Mesothelial cell of epicardium (in vitro differentiated cells): ENCODE results near the gene RNLS. TPM values are rescaled to one million over a fixed set of nuclear protein-coding genes. Genes with fewer than 3 reads are reported as not detected.
A peak's percentile ranks its signal among the peaks of the same experiment; 100 is the strongest.

Experiments
- DNase-seq, 2 experiments: peaks; one replicate each; pipeline ENCODE4 v3.0.0; 2021; ENCODE audit warnings: low spot score in 2 of 2; ENCODE audit not compliant: unreplicated experiment in 2 of 2
- H3K27ac Mint-ChIP-seq: 2 replicates; pipeline ENCODE4 v1.8.0; 2021; ENCODE audit warnings: mixed read lengths
- H3K27me3 Mint-ChIP-seq: 2 replicates; pipeline ENCODE4 v1.8.0; 2021; ENCODE audit warnings: low read depth, mixed read lengths
- H3K36me3 Mint-ChIP-seq: 2 replicates; pipeline ENCODE4 v1.8.0; 2021; ENCODE audit warnings: mixed read lengths
- H3K4me1 Mint-ChIP-seq: 2 replicates; pipeline ENCODE4 v1.8.0; 2021; ENCODE audit warnings: mixed read lengths
- H3K4me3 Mint-ChIP-seq: 2 replicates; pipeline ENCODE4 v1.8.0; 2021; ENCODE audit warnings: mild to moderate bottlenecking, moderate library complexity, mixed read lengths
- H3K9me3 Mint-ChIP-seq: 2 replicates; pipeline ENCODE4 v1.8.0; 2021; ENCODE audit warnings: mixed read lengths
- CTCF ChIP-seq: fragments of 200-600 bp; sonication (generic); IDR thresholded peaks from one replicate; pipeline ENCODE4 v1.5.0; 2021; ENCODE audit warnings: antibody characterized with exemption; ENCODE audit not compliant: unreplicated experiment
- total RNA-seq: library from RNA; stranded (reverse); gene quantifications from 3 replicates; pipeline ENCODE4 v1.2.1, GENCODE V29; 2021

Gene RNLS
- total RNA-seq, 1 donor from 2014 or later: 9.4 TPM

- Mint-ChIP-seq H3K27ac (peak overlapping the region; percentile 28), H3K27me3 (peaks cover 2% of the 10 kb centered on the region), H3K4me3 (no peak overlapping the region), H3K4me1 (peaks cover 13% of the 10 kb centered on the region), H3K36me3 (no peaks in the 10 kb centered on the region), H3K9me3 (no peaks in the 10 kb centered on the region)
- no peak for DNase-seq
- TF ChIP-seq CTCF: no peak
Observed at GRCh38 chr10:88270871-88271713, 312.0 kb downstream of the RNLS start.

GRCh38 chr10:88270061-88270808, 312.9 kb downstream of the RNLS start:
- Mint-ChIP-seq H3K27me3 (peaks cover 2% of the 10 kb centered on the region), H3K9me3 (no peaks in the 10 kb centered on the region), H3K4me1 (peaks cover 13% of the 10 kb centered on the region), H3K4me3 (no peak overlapping the region), H3K36me3 (no peaks in the 10 kb centered on the region), H3K27ac (peak overlapping the region; percentile 37)
- no peak for TF ChIP-seq CTCF
- no peak for DNase-seq

GRCh38 chr10:88262591-88263234, 320.4 kb downstream of the RNLS start:
- TF ChIP-seq CTCF: no peak
- H3K36me3 Mint-ChIP-seq: no peaks in the 10 kb centered on the region
- H3K27me3 Mint-ChIP-seq: peaks cover 2% of the 10 kb centered on the region
- H3K9me3 Mint-ChIP-seq: peaks cover 20% of the 10 kb centered on the region
- H3K27ac Mint-ChIP-seq: no peak overlapping the region
- no peak for DNase-seq
- H3K4me3 Mint-ChIP-seq: no peak overlapping the region
- no peaks in the 10 kb centered on the region for H3K4me1 Mint-ChIP-seq

- no peak for DNase-seq
- Mint-ChIP-seq H3K36me3 (no peaks in the 10 kb centered on the region), H3K4me3 (no peak overlapping the region), H3K27me3 (peaks cover 2% of the 10 kb centered on the region), H3K4me1 (no peaks in the 10 kb centered on the region), H3K9me3 (peaks cover 20% of the 10 kb centered on the region), H3K27ac (no peak overlapping the region)
- TF ChIP-seq CTCF: no peak
Observed at GRCh38 chr10:88261152-88261551, 322.0 kb downstream of the RNLS start.

GRCh38 chr10:88260329-88261051, 322.6 kb downstream of the RNLS start:
- Mint-ChIP-seq H3K4me1 (no peaks in the 10 kb centered on the region), H3K9me3 (peaks cover 20% of the 10 kb centered on the region), H3K4me3 (no peak overlapping the region), H3K36me3 (no peaks in the 10 kb centered on the region), H3K27ac (no peak overlapping the region), H3K27me3 (peaks cover 2% of the 10 kb centered on the region)
- DNase-seq: no peak
- no peak for TF ChIP-seq CTCF
